CD1c-positive myeloid dendritic cell (primary cell): ENCODE results near the gene PNMA3.
"Not testable (repeated sequence)": the region's sequence is repeated elsewhere in the genome, so short reads cannot be mapped to it uniquely, and the experiment has no call there.

Experiments used
- DNase-seq: peaks from one replicate; pipeline ENCODE4 v3.0.0-alpha.2; 2016; ENCODE audit errors: extremely low spot score

PNMA3 gene, protein sequence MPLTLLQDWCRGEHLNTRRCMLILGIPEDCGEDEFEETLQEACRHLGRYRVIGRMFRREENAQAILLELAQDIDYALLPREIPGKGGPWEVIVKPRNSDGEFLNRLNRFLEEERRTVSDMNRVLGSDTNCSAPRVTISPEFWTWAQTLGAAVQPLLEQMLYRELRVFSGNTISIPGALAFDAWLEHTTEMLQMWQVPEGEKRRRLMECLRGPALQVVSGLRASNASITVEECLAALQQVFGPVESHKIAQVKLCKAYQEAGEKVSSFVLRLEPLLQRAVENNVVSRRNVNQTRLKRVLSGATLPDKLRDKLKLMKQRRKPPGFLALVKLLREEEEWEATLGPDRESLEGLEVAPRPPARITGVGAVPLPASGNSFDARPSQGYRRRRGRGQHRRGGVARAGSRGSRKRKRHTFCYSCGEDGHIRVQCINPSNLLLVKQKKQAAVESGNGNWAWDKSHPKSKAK

DNA sequence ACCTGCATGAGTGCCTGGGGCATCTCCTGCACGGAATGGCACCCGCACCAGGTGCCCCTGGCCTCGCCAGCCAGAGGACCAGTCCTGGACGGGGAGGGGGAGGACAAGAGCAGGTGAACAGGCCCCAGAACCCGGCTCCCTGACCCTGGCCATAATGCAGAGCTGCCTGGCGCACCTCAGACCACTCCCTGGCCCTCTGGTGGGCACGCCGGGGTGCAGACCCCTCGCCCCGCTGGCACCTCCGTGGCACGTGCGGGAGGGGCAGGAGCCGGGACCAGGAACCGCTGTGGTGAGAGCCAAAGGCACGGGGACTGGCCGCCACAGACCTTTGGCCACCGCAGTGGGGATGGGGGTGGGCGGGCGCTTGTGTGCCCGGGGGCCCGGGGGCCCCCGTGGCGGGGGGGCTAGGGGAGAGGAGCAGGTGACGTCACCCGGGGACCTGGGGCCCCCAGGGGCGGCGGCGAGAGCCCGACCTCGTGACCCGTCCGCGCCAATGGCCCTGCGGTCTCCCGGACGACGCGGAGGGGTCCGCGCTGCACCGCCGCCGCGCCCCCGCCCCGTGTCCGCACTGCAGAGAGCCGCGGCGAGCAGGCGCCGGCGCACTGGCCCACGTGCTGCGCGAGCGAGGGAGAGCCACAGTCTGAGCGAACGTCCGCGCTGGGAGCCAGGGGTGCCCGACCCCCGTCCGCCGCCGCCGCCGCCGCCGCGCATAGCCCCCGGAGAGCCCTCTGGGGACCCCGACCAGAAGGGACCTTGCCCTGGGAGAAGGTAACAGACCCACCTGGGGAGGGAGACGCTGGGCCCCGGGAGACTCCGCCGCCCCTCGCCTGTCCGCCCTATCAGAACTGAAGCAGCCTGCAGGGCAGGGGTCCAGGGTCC lies at the start of gene PNMA3:
TSS of gene PNMA3 (plus strand) at position 600 of the 879 bp plus-strand sequence. CDS start 586 bp downstream, outside the sequence.
- DNase-seq, result no peak

- DNase-seq, result not testable (repeated sequence)
Measured at GRCh38 chrX:153017174-153017573, 39.1 kb upstream of the PNMA3 start.

DNA sequence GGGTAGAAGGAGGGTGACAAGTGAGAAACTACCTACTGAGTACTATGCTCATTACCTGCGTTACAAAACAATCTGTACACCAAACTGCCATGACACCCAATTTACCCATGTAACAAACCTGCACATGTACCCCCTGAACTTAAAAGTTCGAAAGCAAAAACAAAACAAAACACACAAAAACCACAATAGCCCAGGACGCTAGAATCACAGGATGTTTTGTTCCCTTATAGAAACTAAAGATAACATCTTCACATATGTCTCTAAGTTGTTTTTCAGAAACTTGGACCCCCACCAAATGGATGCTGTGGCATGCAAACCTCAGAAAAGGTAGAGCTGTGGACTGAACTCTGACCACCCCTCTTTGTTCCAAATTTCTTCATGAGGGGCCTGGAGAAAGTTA lies 37.1 kb upstream of the PNMA3 start:
- DNase-seq, result no peak

GRCh38 chrX:153026501-153026900 lies 29.8 kb upstream of the PNMA3 start:
- DNase-seq, result not testable (repeated sequence)

- not testable (repeated sequence) for DNase-seq
Measured at GRCh38 chrX:153028487-153028886, 27.8 kb upstream of the PNMA3 start.

DNA sequence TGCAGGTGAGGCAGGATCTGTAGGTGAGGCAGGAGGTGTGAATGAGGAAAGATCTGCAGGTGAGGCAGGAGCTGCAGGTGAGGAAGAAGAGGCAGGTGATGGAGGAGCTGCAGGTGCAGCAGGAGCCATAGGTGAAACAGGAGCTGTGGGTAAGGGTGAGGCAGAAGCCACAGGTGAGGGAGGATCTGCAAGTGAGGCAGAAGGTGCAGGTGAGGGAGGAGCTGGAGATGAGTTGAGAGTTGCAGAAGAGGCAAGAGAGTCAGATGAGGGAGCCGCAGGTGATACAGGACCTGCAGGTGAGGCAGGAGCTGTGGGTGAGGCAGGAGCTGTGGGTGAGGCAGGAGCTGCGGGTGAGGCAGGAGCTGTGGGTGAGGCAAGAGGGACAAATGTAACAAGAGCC lies 27.1 kb upstream of the PNMA3 start:
- no peak for DNase-seq

GRCh38 chrX:153029875-153030274 lies 26.4 kb upstream of the PNMA3 start:
- no peak for DNase-seq

DNA sequence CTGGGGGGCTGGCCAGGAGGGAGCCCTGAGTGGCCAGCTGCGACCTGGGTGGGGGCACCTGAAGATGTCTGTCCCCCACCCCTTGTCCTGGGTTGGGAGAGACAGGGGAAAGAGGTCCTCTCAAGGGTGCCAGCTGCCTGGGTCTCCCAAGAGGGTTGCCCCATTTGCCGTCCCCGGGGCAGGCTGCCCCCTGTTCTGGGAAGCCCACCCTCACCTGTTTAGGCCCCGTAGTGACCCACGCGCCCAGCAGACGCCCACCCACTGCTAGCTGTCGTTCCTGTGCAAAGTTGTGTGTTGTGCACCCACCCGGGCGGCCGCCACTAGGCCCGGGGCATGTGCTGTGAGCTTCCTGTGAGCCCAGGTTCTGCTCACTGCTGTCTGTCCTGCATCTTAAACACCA lies 25.5 kb upstream of the PNMA3 start:
- DNase-seq, result no peak

DNA sequence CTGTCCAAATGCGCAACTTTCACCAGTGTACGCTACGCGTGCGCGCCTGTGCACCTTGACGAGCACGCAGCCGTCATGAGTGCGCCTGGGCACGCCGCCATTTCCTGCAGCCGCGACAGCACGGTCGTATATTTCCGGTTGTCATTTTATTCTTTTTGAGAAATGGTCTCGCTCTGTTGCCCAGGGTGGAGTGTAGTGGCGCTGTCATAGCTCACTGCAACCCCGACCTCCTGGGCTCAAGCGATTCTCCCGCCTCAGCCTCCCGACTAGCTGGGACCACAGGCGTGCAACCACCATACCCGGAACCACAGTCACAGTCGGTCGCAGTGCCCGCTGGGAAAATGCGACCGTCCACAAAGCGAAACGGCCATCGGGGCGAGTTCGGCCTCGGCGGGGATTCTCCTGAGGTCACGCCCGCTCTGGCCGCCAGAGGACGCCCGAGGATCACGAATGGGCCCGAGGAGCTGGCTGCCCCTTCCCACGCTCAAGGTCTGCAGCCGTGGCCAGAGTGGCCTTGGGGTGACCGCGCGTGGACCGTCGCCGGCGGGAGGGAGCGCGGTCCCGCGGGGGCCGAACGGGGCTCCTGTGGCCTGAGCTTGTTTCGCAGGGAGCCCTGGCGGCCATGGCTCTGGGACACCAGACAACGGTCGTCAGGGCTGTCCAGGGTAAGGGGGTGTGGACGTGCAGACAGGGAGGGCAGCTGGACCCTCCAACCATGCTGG lies 23.7 kb upstream of the PNMA3 start:
- DNase-seq, result peak; percentile 84

DNA sequence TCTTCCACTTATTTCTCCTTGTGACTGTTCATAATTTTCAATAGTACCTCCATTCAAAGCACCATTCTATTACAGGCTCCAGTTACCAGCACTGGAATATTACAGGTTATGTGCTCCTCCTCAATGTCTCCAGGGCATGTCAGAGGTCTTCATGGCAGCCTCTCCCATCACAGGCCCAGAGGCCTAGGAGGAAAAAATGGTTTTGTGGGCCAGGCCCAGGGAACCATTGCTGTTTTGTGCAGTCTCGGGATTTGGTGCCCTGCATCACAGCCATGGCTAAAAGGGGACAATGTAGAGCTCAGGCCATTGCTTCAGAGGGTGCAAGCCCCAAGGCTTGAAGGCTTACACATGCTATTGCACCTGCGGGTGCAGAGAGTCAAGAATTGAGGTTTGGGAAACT lies 7.2 kb upstream of the PNMA3 start:
- no peak for DNase-seq

DNA sequence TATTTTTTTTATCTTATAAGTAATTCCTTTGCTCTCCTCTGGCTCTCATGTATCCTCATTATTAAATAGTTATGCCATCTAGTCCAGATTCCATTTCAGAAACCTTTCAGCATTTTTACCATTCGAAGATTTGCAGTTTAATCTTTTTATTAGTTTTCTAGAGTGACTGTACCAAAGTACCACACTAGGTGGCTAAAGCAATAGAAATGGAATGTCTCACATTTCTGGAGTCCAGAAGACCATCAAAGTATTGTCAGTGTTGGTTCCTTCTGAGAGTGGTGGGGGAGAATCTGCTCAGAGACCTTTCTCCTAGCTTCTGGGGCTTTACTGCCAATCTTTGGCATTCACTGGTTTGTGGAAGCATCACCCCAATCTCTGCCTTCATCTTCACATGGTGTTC lies 3.7 kb upstream of the PNMA3 start:
- no peak for DNase-seq

DNA sequence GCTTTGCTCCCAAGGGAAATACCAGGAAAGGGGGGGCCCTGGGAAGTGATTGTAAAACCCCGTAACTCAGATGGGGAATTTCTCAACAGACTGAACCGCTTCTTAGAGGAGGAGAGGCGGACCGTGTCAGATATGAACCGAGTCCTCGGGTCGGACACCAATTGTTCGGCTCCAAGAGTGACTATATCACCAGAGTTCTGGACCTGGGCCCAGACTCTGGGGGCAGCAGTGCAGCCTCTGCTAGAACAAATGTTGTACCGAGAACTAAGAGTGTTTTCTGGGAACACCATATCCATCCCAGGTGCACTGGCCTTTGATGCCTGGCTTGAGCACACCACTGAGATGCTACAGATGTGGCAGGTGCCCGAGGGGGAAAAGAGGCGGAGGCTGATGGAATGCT lies 1.0 kb downstream of the PNMA3 start:
- no peak for DNase-seq

GRCh38 chrX:153059191-153060094 lies 3.2 kb downstream of the PNMA3 start:
- DNase-seq, result no peak

DNA sequence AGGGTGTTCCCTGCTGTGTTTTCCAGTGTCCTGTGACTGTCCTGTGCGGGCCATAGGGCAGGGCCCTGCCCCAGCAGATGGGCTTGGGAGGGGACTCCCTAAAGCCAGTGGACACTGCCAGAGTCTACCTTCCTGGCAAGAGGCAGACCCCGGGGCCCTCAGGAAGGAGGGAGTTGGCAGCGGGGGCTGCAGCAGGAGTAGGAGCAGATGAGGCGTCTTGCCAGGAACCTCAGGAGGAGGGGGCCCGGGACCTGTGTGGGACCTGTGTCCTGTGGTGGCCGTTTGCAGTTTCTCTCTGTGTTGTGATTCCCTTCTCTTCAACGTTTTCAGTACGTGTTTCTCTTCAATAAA lies 3.8 kb downstream of the PNMA3 start:
- DNase-seq, result no peak

- DNase-seq, result no peak
Measured at GRCh38 chrX:153061732-153062131, 5.5 kb downstream of the PNMA3 start.

DNA sequence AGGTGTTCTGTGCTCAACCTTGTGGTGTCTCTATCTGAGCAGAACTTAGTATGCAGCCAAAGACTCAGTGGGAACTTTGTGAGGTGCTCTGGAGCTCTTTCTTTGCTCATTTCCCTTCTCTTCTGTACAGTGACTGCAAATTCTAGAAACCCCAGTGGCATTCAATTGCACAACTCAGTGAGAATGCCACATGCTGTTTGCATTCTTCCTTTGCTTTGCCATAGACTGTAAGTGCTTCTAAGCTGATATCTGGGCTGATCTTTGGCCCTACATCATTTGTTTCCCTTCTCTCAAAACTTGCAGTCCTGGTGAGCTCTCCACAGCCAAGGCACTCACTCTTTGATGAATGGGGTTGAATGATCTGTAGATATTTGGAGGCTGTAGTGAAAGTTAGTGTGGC lies 7.0 kb downstream of the PNMA3 start:
- no peak for DNase-seq

- DNase-seq, result no peak
Measured at GRCh38 chrX:153064061-153064460, 7.8 kb downstream of the PNMA3 start.

- no peak for DNase-seq
Measured at GRCh38 chrX:153065389-153065788, 9.1 kb downstream of the PNMA3 start.

GRCh38 chrX:153066402-153066801 lies 10.1 kb downstream of the PNMA3 start:
- not testable (repeated sequence) for DNase-seq

GRCh38 chrX:153071909-153072583 lies 15.8 kb downstream of the PNMA3 start, which contains the start of gene PNMA6A:
Gene PNMA6A, plus strand, starts transcription at chrX:153072454. Its CDS starts 609 bp downstream, at chrX:153073063.
- DNase-seq, result not testable (repeated sequence)
